ENCODE measurements around the gene GRAPL.
"Not testable (repeated sequence)": the region's sequence is repeated elsewhere in the genome, so short reads cannot be mapped to it uniquely, and the experiment has no call there.

The GRAPL gene

DNA sequence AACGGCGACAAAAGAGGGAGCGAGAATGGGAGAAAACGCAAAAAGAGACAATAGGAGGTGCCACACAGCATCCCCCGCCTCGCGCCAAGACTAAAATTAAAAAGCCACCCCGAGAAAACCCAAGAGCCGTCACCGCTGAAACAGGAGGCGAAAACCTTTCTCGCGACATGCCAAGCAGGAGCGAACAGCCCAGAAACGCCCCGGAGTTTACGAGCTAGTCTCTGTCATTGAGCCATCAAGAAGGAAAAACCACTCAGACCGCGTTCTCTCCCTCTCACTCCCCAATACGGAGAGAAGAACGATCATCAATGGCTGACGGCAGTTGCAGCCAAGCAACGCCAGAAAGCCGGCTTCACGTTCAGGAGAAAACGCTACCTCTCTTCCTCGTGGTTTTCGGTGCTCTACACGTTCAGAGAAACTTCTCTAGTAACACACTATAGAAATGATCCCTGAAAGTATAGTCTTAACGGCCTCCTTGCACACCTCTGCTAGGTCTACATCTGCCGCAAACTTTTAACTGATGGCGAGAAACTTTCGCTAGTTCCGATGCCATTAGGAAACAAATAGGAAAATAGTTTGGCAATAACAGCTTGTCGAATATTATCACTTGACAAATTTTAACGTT, 62.5 kb downstream of the GRAPL start:
- not testable (repeated sequence) for DNase-seq

DNA sequence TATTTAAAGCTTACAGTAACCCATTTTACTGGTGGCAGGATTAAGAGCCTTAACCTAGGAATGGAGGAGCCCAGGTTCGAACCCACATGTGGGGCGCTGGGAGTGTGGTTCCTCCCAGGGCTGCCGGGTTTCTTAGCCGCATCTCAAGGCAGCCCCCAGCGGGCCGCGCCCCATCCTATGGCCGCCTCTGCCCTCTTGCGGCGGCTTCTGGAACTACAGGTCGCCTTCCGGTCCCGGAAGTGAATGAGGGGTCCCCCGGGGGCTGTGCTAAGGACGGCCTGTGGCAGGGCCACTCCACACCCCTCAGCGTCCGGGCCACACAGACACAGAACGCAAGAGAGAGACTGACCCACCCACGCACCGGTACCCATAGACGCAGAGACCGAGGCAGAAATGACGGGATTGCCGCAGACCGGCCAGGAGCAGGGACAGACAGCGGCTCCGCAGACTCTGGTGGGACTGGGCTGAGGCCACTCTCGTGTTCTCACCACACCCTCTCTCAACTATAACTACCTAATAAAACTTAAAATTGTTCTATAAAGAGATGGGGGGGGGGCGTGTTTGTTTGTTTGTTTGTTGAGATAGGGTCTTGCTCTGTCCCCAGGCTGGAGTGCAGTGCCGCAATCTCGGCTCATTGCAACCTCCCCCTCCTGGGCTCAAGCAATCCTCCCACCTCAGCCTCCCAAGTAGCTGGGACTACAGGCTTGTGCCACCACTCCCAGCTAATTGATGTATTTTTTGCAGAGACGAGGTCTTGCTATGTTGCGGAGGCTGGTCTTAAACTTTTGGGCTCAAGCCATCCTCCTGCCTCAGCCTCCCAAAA, 69.2 kb downstream of the GRAPL start:
- not testable (repeated sequence) for DNase-seq

DNA sequence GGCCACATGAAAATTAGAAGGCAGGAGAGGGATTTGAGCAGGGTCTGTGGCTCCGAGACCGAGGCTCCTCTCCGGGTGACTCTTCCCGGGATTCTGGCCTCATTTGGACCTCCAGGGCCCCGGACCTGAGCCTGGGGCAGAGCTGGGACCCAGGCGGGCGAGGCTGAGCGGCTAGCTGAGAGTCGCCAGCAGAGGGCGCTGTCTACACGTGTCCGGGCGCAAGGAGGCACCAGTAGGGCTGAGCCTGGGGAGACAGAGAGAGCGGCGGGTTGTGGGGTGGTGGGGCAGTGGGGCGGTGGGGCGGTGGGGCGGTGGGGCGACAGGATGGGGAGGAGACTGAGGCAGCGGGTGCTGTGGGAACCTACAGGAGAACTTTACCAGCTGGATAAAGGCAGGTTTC, 75.1 kb downstream of the GRAPL start:
- DNase-seq, result not testable (repeated sequence)

DNA sequence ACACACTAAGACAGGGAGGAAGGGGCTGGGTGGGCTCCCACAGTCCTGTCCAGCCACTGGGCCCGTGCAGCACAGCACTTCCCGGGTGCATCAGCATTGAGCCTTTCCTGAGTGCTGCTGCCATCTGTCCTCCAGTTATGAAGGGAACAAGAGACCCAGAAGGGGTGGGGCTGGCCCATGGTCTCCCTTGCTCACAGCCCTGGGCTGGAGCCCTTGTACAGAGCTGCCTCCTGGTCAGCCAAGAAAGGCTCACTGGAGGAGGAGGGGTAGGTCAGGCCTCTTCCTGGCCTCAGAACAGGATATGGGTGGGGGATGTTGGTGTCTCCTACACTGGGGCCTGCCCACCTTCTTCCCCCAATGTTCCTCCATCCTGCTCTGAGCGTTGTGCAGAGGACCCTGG, 76.0 kb downstream of the GRAPL start:
- not testable (repeated sequence) for DNase-seq

Measured in NCI-H524 (cell line).